ENCODE measurements around the gene RPAIN. TPM values are rescaled to one million over a fixed set of nuclear protein-coding genes. Genes with fewer than 3 reads are reported as not detected.
A peak's percentile ranks its signal among the peaks of the same experiment; 100 is the strongest.

The RPAIN gene
- total RNA-seq, 1 donor from 2014 or later = 43.5 TPM

DNA sequence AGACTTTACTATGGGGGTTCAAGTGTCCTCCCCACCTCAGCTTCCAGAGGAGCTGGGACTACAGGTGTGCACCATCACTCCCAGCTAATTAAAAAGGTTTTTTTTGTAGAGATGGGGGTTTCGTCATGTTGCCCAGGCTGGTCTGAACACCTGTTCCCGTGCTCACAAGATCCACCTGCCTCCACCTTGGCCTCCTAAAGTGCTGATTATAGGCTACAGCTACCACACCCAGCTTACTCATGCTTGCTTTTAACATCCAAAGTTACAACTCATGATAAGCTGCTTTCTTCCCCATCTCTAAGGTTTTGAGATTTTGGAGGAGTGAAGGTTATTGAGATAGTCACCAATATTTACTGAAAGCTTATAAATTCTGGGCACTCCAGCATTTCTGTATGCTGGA, 3.1 kb upstream of the RPAIN start:
- H3K4me3 ChIP-seq = no peak overlapping the region
- TF ChIP-seq POLR2AphosphoS5 (IDR thresholded peaks at IDR 0.05; ENCODE audit: insufficient read depth in 1 of 2, low read depth in 1 of 2) = peak in 1 of 2 donors; percentile 22
- TF ChIP-seq POLR2A (IDR thresholded peaks at IDR 0.05) = no peak
- peaks cover 51% of the 10 kb centered on the region for H3K4me1 ChIP-seq
- intact Hi-C loops (cut with DNase I) = no loop called here
- no peaks in the 10 kb centered on the region for H3K27me3 ChIP-seq
- no peak overlapping the region for H3K27ac ChIP-seq
- H3K9me3 ChIP-seq = no peaks in the 10 kb centered on the region
- DNase-seq (ENCODE audit: extremely low spot score in 2 of 2) = no peak
- peaks cover 0 to 21% of the 10 kb centered on the region in 2 donors for H3K36me3 ChIP-seq

DNA sequence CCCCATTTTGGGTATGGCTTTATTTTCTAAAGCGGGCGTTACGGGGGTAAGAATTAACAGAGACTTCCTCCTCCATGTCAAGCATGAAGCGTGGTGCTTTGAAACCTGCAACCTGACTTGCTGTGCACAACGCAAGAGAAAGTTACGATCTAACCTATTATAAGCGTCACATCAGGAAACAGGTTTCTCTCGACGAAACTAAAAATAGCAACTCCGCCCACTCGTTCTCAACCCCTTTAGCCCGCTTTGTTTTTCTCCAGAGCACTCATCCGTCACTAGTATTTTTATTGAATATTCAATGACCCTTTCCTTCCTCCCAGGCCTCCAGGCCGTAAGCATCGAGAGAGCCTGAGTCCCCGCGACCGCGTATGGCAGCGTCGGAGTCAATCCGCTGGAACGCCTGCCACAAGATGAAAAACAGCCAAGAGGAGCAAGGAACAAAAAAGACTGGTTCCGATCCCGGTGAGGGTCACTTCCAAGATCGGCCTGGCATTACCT, 1.1 kb upstream of the RPAIN start:
- TF ChIP-seq, protein P1, sequence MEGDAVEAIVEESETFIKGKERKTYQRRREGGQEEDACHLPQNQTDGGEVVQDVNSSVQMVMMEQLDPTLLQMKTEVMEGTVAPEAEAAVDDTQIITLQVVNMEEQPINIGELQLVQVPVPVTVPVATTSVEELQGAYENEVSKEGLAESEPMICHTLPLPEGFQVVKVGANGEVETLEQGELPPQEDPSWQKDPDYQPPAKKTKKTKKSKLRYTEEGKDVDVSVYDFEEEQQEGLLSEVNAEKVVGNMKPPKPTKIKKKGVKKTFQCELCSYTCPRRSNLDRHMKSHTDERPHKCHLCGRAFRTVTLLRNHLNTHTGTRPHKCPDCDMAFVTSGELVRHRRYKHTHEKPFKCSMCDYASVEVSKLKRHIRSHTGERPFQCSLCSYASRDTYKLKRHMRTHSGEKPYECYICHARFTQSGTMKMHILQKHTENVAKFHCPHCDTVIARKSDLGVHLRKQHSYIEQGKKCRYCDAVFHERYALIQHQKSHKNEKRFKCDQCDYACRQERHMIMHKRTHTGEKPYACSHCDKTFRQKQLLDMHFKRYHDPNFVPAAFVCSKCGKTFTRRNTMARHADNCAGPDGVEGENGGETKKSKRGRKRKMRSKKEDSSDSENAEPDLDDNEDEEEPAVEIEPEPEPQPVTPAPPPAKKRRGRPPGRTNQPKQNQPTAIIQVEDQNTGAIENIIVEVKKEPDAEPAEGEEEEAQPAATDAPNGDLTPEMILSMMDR (IDR thresholded peaks at IDR 0.05) = no peak
- TF ChIP-seq POLR2AphosphoS5 (IDR thresholded peaks at IDR 0.05; ENCODE audit: insufficient read depth in 1 of 2, low read depth in 1 of 2) = peak in 1 of 2 donors; percentile 11
- peak overlapping the region; percentile 87 for H3K27ac ChIP-seq
- DNase-seq (ENCODE audit: extremely low spot score in 2 of 2) = no peak
- H3K4me3 ChIP-seq = peak overlapping the region; percentile 66 to 86
- no peaks in the 10 kb centered on the region for H3K27me3 ChIP-seq
- no peaks in the 10 kb centered on the region for H3K9me3 ChIP-seq
- intact Hi-C loops (cut with DNase I) = no loop called here
- H3K36me3 ChIP-seq = peaks cover 0 to 28% of the 10 kb centered on the region in 2 donors
- peaks cover 44% of the 10 kb centered on the region for H3K4me1 ChIP-seq

- intact Hi-C loops (cut with DNase I) = no loop called here
- Histone ChIP-seq H3K9me3 (no peaks in the 10 kb centered on the region), H3K36me3 (peaks cover 0 to 25% of the 10 kb centered on the region in 2 donors), H3K27me3 (no peaks in the 10 kb centered on the region), H3K4me3 (peak within 1 kb of the TSS; percentile 66 to 86), H3K4me1 (peaks cover 39% of the 10 kb centered on the region), H3K27ac (peak within 1 kb of the TSS; percentile 87)
- DNase-seq (ENCODE audit: extremely low spot score in 2 of 2) = peak in 1 of 2 donors; percentile 97
- TF ChIP-seq POLR2AphosphoS5 (IDR thresholded peaks at IDR 0.05; ENCODE audit: insufficient read depth in 1 of 2, low read depth in 1 of 2) (peak; percentile 89 to 93), POLR2A (IDR thresholded peaks at IDR 0.05) (peak in 1 of 2 donors; percentile 83)
- TF ChIP-seq, protein P1 (IDR thresholded peaks at IDR 0.05) = no peak
Measured at GRCh38 chr17:5419356-5419958, 525 bp upstream of the RPAIN start, which contains the start of gene NUP88. NUP88 (minus strand) TSS chr17:5419662; CDS start chr17:5419650, 12 bp downstream.

- Histone ChIP-seq H3K36me3 (peaks cover 0 to 42% of the 10 kb centered on the region in 2 donors), H3K27me3 (no peaks in the 10 kb centered on the region), H3K27ac (no peak overlapping the region), H3K4me1 (peaks cover 25% of the 10 kb centered on the region), H3K4me3 (no peak overlapping the region), H3K9me3 (no peaks in the 10 kb centered on the region)
- TF ChIP-seq, protein P1 (IDR thresholded peaks at IDR 0.05) = no peak
- TF ChIP-seq POLR2A (IDR thresholded peaks at IDR 0.05) (no peak), POLR2AphosphoS5 (IDR thresholded peaks at IDR 0.05; ENCODE audit: insufficient read depth in 1 of 2, low read depth in 1 of 2) (no peak)
- intact Hi-C loops (cut with DNase I) = no loop called here
- DNase-seq (ENCODE audit: extremely low spot score in 2 of 2) = no peak
Measured at GRCh38 chr17:5422505-5422904, 2.5 kb downstream of the RPAIN start.

DNA sequence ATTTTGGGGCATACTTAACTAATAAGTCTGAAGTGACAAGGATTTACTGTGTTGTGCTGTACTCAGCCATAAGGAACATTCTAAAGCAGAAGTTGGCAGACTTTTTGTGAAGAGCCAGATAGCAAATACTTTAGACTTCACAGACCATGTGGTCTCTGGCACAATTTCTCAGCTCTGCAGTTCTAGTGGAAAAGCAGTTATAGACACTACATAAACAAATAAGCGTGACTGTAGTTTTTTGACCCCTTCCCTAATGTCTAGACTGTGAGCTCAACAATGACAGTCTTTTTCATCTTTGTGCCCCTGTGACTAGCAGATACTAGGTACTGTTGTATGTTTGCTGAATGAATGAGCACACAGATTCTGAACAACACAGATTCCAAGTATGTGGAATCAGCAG, 4.9 kb downstream of the RPAIN start:
- Histone ChIP-seq H3K4me3 (no peak overlapping the region), H3K36me3 (peaks cover 0 to 64% of the 10 kb centered on the region in 2 donors), H3K4me1 (peaks cover 12% of the 10 kb centered on the region), H3K27me3 (no peaks in the 10 kb centered on the region), H3K9me3 (no peaks in the 10 kb centered on the region), H3K27ac (no peak overlapping the region)
- intact Hi-C loops (cut with DNase I) = no loop called here
- no peak for DNase-seq (ENCODE audit: extremely low spot score in 2 of 2)
- TF ChIP-seq POLR2AphosphoS5 (IDR thresholded peaks at IDR 0.05; ENCODE audit: insufficient read depth in 1 of 2, low read depth in 1 of 2) (no peak), POLR2A (IDR thresholded peaks at IDR 0.05) (no peak)
- TF ChIP-seq, protein P1 (IDR thresholded peaks at IDR 0.05) = no peak
